OCI-LY7 (cell line): ENCODE measurements around the gene CXCR4. TPM values are rescaled to one million over a fixed set of nuclear protein-coding genes. Genes with fewer than 3 reads are reported as not detected.

Experiments used
- BruUV-seq: library from RNA; stranded (reverse); fragments of 400-500 nt; replicated peaks from 2 replicates; lab custom pipeline; 2021; lab: Mats Ljungman, UMichigan
- CTCF ChIA-PET: fragments of 300-600 bp; sonication (Branson Sonifier 250); formaldehyde crosslinking; loops from one replicate; lab custom pipeline; 2022; ENCODE audit warnings: antibody characterized with exemption; ENCODE audit not compliant: unreplicated experiment; lab: Charles Lee
- POLR2A ChIA-PET: fragments of 300-600 bp; sonication (Branson Sonifier 250); formaldehyde crosslinking; loops from one replicate; lab custom pipeline; 2022; ENCODE audit warnings: antibody characterized with exemption; lab: Charles Lee
- DNase-seq: peaks from one replicate; pipeline ENCODE4 v3.0.0-alpha.2; 2015; ENCODE audit warnings: low spot score
- H2AFZ ChIP-seq: fragments of 200-600 bp; sonication (generic), shearing (Covaris generic); 2 replicates; pipeline ENCODE4 v1.6.1; 2014; ENCODE audit warnings: mild to moderate bottlenecking, antibody characterized with exemption, low read length, moderate library complexity
- H3K27ac ChIP-seq: fragments of 200-600 bp; sonication (generic); 2 replicates; pipeline ENCODE4 v1.5.1; 2014; ENCODE audit warnings: mixed run types, low read depth, mild to moderate bottlenecking, moderate library complexity, low read length, inconsistent platforms; ENCODE audit not compliant: poor library complexity, severe bottlenecking
- H3K36me3 ChIP-seq: fragments of 200-600 bp; sonication (generic); 2 replicates; pipeline ENCODE4 v1.6.1; 2014; ENCODE audit warnings: mild to moderate bottlenecking, antibody characterized with exemption, low read length, moderate library complexity, mixed read lengths; ENCODE audit not compliant: insufficient read depth
- H3K4me1 ChIP-seq: fragments of 200-600 bp; sonication (generic); 2 replicates; pipeline ENCODE4 v1.5.1; 2014; ENCODE audit warnings: mild to moderate bottlenecking, low read length; ENCODE audit not compliant: insufficient read depth, poor library complexity, severe bottlenecking
- H3K4me2 ChIP-seq: fragments of 200-600 bp; sonication (generic); 2 replicates; pipeline ENCODE4 v1.6.1; 2014; ENCODE audit warnings: mild to moderate bottlenecking, low read length
- H3K4me3 ChIP-seq: fragments of 200-600 bp; sonication (generic); 2 replicates; pipeline ENCODE4 v1.5.1; 2014; ENCODE audit warnings: mild to moderate bottlenecking, low read depth, low read length; ENCODE audit not compliant: poor library complexity, severe bottlenecking
- H3K79me2 ChIP-seq: fragments of 200-600 bp; sonication (generic); 2 replicates; pipeline ENCODE4 v1.6.1; 2016; ENCODE audit warnings: low read depth, mild to moderate bottlenecking, low read length, moderate library complexity, mixed read lengths; ENCODE audit not compliant: insufficient read depth
- H3K9me2 ChIP-seq: fragments of 200-600 bp; sonication (generic); 2 replicates; pipeline ENCODE4 v1.6.1; 2016; ENCODE audit warnings: mild to moderate bottlenecking, low read length, mixed read lengths; ENCODE audit not compliant: insufficient read depth
- H3K9me3 ChIP-seq: fragments of 200-600 bp; sonication (generic); 2 replicates; pipeline ENCODE4 v1.6.1; 2014; ENCODE audit warnings: mild to moderate bottlenecking, mixed run types, low read length, mixed read lengths
- H4K20me1 ChIP-seq: fragments of 200-600 bp; sonication (generic); 2 replicates; pipeline ENCODE4 v1.6.1; 2014; ENCODE audit warnings: mild to moderate bottlenecking, antibody characterized with exemption, low read length, moderate library complexity, mixed read lengths; ENCODE audit not compliant: insufficient read depth
- EZH2phosphoT487 ChIP-seq: fragments of 200-600 bp; sonication (generic); IDR thresholded peaks from 2 replicates; pipeline ENCODE4 v1.6.1; 2018; ENCODE audit warnings: low read depth, borderline replicate concordance, mild to moderate bottlenecking, mixed run types, antibody characterized with exemption, low read length, moderate library complexity, mixed read lengths
- intact Hi-C: fragments of 100-400 bp; cut with micrococcal nuclease; formaldehyde crosslinking; loops from one replicate; pipeline ENCODE4 v1.10.0; 2022; ENCODE audit not compliant: unreplicated experiment
- total RNA-seq, 2 experiments: library from RNA; depleted of rRNA in 1 of 2; stranded (reverse); fragments of >200 nt in 1 of 2; shearing (Covaris generic) in 1 of 2; gene quantifications; 2 replicates each; pipeline ENCODE4 v1.2.3, GENCODE V29; 2014 to 2022
- TF ChIP-seq, protein P1 (sequence below): fragments of 200-600 bp; sonication (generic); conservative IDR thresholded peaks from 2 replicates; pipeline ENCODE4 v1.5.1; 2014; ENCODE audit warnings: mild to moderate bottlenecking, antibody characterized with exemption, low read length, moderate library complexity, mixed read lengths

Gene CXCR4
- total RNA-seq, 2 experiments from 2014 or later: 243 to 432 TPM

DNA sequence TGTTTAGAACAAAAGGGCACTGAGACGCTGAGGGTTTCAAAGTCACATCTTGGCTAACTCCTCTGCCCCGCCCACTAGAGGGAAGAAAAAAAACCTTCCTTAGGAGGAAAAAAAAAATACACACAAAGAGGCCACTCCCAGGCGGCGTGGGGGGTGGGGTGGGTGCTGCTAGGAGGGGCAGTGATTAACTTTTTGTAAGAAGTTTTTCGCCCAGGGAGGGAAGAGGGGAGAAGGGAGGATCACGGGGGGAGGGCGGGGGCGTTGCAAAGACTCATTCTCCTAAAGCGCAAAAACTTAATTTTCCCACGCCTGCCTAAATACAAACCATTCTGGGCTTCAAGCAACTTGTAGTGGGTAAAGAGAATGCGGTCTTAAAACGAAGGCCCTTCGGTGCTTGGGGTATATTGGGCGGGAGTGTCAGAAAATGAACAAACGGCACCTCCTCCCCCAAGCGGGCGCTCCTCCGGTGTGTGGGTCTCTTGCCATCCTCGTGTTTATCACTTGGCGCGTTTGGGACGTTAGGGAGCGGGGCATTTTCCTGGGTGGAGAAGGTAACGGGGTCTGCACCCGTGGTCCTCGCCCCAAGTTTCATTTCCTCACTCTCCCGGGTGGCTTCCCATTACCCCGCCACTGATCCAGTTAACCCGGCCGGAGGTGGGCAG is 1.7 kb downstream of the CXCR4 start:
- H3K4me1 ChIP-seq: peaks cover 66% of the 10 kb centered on the region
- H3K4me2 ChIP-seq: peak overlapping the region; percentile 95
- CTCF ChIA-PET: no interaction called here
- DNase-seq: peak; percentile 79
- peaks cover 38% of the 10 kb centered on the region for H4K20me1 ChIP-seq
- peaks cover 62% of the 10 kb centered on the region for H3K79me2 ChIP-seq
- intact Hi-C loops: loop anchor here (2.0 to 5.0 kb wide), 3 partner anchors 119 to 211 kb away; no protein-coding TSS in a partner anchor
- no peak overlapping the region for H2AFZ ChIP-seq
- H3K36me3 ChIP-seq: peaks cover 54% of the 10 kb centered on the region
- H3K4me3 ChIP-seq: peak overlapping the region; percentile 92
- peak overlapping the region; percentile 92 for H3K27ac ChIP-seq
- no TSS peak for BruUV-seq
- TF ChIP-seq EZH2phosphoT487: no peak
- TF ChIP-seq, protein P1, sequence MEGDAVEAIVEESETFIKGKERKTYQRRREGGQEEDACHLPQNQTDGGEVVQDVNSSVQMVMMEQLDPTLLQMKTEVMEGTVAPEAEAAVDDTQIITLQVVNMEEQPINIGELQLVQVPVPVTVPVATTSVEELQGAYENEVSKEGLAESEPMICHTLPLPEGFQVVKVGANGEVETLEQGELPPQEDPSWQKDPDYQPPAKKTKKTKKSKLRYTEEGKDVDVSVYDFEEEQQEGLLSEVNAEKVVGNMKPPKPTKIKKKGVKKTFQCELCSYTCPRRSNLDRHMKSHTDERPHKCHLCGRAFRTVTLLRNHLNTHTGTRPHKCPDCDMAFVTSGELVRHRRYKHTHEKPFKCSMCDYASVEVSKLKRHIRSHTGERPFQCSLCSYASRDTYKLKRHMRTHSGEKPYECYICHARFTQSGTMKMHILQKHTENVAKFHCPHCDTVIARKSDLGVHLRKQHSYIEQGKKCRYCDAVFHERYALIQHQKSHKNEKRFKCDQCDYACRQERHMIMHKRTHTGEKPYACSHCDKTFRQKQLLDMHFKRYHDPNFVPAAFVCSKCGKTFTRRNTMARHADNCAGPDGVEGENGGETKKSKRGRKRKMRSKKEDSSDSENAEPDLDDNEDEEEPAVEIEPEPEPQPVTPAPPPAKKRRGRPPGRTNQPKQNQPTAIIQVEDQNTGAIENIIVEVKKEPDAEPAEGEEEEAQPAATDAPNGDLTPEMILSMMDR: no peak
- H3K9me3 ChIP-seq: no peaks in the 10 kb centered on the region
- POLR2A ChIA-PET: interaction anchor here (0.9 to 1.4 kb wide), 5 partner anchors 8 to 136 kb away, joined by 3 to 11 read pairs (median 4); no protein-coding TSS in a partner anchor
- H3K9me2 ChIP-seq: no peaks in the 10 kb centered on the region

DNA sequence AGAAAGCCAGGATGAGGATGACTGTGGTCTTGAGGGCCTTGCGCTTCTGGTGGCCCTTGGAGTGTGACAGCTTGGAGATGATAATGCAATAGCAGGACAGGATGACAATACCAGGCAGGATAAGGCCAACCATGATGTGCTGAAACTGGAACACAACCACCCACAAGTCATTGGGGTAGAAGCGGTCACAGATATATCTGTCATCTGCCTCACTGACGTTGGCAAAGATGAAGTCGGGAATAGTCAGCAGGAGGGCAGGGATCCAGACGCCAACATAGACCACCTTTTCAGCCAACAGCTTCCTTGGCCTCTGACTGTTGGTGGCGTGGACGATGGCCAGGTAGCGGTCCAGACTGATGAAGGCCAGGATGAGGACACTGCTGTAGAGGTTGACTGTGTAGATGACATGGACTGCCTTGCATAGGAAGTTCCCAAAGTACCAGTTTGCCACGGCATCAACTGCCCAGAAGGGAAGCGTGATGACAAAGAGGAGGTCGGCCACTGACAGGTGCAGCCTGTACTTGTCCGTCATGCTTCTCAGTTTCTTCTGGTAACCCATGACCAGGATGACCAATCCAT is 2.7 kb downstream of the CXCR4 start:
- Histone ChIP-seq H3K27ac (peak overlapping the region; percentile 92), H3K4me1 (peaks cover 66% of the 10 kb centered on the region), H3K4me2 (peak overlapping the region; percentile 95), H3K36me3 (peaks cover 54% of the 10 kb centered on the region), H3K79me2 (peaks cover 62% of the 10 kb centered on the region), H3K4me3 (peak overlapping the region; percentile 92), H3K9me2 (no peaks in the 10 kb centered on the region), H3K9me3 (no peaks in the 10 kb centered on the region), H2AFZ (no peak overlapping the region), H4K20me1 (peaks cover 38% of the 10 kb centered on the region)
- no peak for DNase-seq
- BruUV-seq: no TSS peak
- ChIA-PET CTCF (no interaction called here), POLR2A (interaction anchor here (1.0 to 1.6 kb wide), 5 partner anchors 10 to 267 kb away, joined by 3 to 7 read pairs (median 4); no protein-coding TSS in a partner anchor)
- intact Hi-C loops: loop anchor here (1.0 to 5.0 kb wide), 2 partner anchors 123 to 212 kb away; no protein-coding TSS in a partner anchor
- TF ChIP-seq EZH2phosphoT487: no peak
- TF ChIP-seq, protein P1: no peak
